ENCODE measurements around the gene CD79B. TPM values are rescaled to one million over a fixed set of nuclear protein-coding genes. Genes with fewer than 3 reads are reported as not detected.
"Not testable (repeated sequence)": the region's sequence is repeated elsewhere in the genome, so short reads cannot be mapped to it uniquely, and the experiment has no call there.

CD79B gene
- total and polyA plus RNA-seq, 10 of the 15 experiments (the other 5 are each of a cell fraction or from before 2014, with no cell fraction given) = 17.5 to 148 (median 79.1) TPM

DNA sequence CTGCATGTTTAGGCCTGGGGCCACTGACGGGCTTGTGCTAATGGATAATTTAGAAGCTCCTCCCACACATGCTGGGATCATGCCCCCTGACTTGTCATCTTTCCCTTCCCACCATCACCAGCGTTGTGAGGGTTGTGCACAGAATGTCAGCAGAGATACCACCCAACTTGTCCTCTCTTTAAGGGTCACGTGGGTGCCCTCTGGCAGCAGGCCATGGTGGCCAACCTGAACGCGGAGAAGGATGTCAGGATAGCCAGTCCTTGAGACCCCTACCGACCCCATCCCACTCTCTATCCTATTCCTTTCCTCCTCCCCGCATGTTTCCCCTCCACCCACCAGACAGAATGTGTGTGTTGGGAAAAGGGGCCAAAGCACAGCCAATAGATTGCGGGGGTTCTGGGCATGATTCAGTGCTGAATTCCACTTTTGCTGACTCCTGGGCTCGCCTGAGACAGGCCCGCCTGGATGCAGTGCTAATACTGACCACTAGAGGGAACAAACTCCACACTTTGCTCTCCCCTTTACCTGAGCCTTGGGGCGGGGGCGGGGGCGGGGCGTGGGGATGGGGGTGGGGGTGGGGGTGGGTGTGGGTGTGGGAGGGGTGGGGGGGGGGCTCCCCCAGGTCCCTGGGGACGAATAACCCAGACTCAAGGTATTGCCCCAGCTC is 50.1 kb downstream of the CD79B start, which contains the start of gene GH2 (continued):
- TF ChIP-seq RFX5 (IDR thresholded peaks at IDR 0.05; ENCODE audit: low read depth, low read length) (no peak), SP1 (IDR thresholded peaks at IDR 0.05; ENCODE audit: low read depth, low read length) (no peak)

DNA sequence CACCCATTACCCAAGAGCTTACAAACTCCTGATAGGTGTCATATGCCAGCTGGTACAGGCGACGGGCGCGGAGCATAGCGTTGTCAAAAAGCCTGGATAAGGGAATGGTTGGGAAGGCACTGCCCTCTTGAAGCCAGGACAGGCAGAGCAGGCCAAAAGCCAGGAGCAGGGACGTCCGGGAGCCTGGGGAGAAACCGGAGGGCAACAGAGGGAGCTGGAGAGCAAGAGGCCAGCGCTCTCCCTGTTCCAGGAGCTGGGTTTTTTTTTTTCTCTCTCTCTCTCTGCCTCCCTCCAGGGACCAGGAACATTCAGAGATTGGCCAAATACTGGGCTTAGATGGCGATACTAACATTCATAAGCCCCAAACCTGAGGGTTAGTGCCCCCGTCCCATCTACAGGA is 50.8 kb downstream of the CD79B start:
- DNase-seq (ENCODE audit: low read depth, low spot score); ATAC-seq; H4K20me1 ChIP-seq (ENCODE audit: control insufficient read depth, insufficient read depth); H3K27me3 ChIP-seq (replicated peaks in 1 of 2; ENCODE audit: control insufficient read depth in 2 of 2, insufficient read depth in 2 of 2, low read length in 1 of 2); H3K79me2 ChIP-seq (ENCODE audit: control insufficient read depth, insufficient read depth, low read length); H3K4me3 ChIP-seq; H3K27ac ChIP-seq (ENCODE audit: control insufficient read depth, insufficient read depth); H2AFZ ChIP-seq (ENCODE audit: control insufficient read depth, low read depth, low read length); POLR2A ChIA-PET; BruUV-seq (replicated peaks); H3K9me3 ChIP-seq (replicated peaks; ENCODE audit: control insufficient read depth, insufficient read depth, low read length); H3K9ac ChIP-seq (ENCODE audit: control insufficient read depth, insufficient read depth, low read length); in situ Hi-C loops (cut with MboI); intact Hi-C loops (cut with micrococcal nuclease; ENCODE audit: unreplicated experiment); RAD21 ChIA-PET (ENCODE audit: unreplicated experiment); H3K4me1 ChIP-seq (ENCODE audit: control insufficient read depth, insufficient read depth, low read length); H3K36me3 ChIP-seq (ENCODE audit: control insufficient read depth in 2 of 2, insufficient read depth in 2 of 2, low read length in 1 of 2); H3K4me2 ChIP-seq (ENCODE audit: control insufficient read depth, insufficient read depth); FAIRE-seq: not testable (repeated sequence)
- CTCF ChIA-PET = interaction anchor here (0.7 to 3.8 kb wide), 8 partner anchors 8 to 145 kb away, joined by 3 to 20 read pairs (median 4); partner anchors contain the start of gene DDX42
- SMC1A ChIA-PET (ENCODE audit: uncharacterized antibody, unreplicated experiment) = interaction anchor here (0.6 kb wide), 1 partner anchor 46 kb away, joined by 3 read pairs; no protein-coding TSS in a partner anchor
- 59% methylated on average over 11 of the region's 11 CpGs for WGBS (ENCODE audit: insufficient coverage, insufficient replicate concordance, low lambda C conversion rate, missing lambda C conversion rate)

DNA sequence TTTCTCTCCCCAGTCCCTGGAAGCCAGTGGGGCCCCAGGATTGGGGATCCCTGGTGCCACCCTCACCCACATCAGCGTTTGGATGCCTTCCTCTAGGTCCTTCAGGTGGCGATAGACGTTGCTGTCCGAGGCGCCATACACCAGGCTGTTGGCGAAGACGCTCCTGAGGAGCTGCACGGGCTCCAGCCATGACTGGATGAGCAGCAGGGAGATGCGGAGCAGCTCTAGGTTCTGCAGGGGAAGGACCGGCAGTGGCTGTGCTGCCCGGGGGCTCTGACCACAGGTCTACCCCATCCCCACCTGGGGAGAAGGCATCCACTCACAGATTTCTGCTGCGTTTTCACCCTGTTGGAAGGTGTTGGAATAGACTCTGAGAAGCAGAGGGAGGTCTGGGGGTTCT is 51.4 kb downstream of the CD79B start:
- Histone ChIP-seq H3K9me3 (replicated peaks; ENCODE audit: control insufficient read depth, insufficient read depth, low read length) (no peaks in the 10 kb centered on the region), H2AFZ (ENCODE audit: control insufficient read depth, low read depth, low read length) (no peak overlapping the region), H3K4me2 (ENCODE audit: control insufficient read depth, insufficient read depth) (no peak overlapping the region), H3K27me3 (replicated peaks in 1 of 2; ENCODE audit: control insufficient read depth in 2 of 2, insufficient read depth in 2 of 2, low read length in 1 of 2) (no peaks in the 10 kb centered on the region), H3K4me1 (ENCODE audit: control insufficient read depth, insufficient read depth, low read length) (no peaks in the 10 kb centered on the region), H4K20me1 (ENCODE audit: control insufficient read depth, insufficient read depth) (no peaks in the 10 kb centered on the region), H3K79me2 (ENCODE audit: control insufficient read depth, insufficient read depth, low read length) (no peaks in the 10 kb centered on the region), H3K36me3 (ENCODE audit: control insufficient read depth in 2 of 2, insufficient read depth in 2 of 2, low read length in 1 of 2) (no peaks in the 10 kb centered on the region), H3K9ac (ENCODE audit: control insufficient read depth, insufficient read depth, low read length) (no peak overlapping the region), H3K4me3 (no peak overlapping the region), H3K27ac (ENCODE audit: control insufficient read depth, insufficient read depth) (no peak overlapping the region)
- intact Hi-C loops (cut with micrococcal nuclease; ENCODE audit: unreplicated experiment) = no loop called here
- ChIA-PET CTCF (interaction anchor here (0.7 to 3.8 kb wide), 7 partner anchors 9 to 146 kb away, joined by 3 to 20 read pairs (median 5); partner anchors contain the start of gene DDX42), RAD21 (ENCODE audit: unreplicated experiment) (no interaction called here), SMC1A (ENCODE audit: uncharacterized antibody, unreplicated experiment) (interaction anchor here (0.6 kb wide), 1 partner anchor 46 kb away, joined by 3 read pairs; no protein-coding TSS in a partner anchor), POLR2A (no interaction called here)
- WGBS (ENCODE audit: insufficient coverage, insufficient replicate concordance, low lambda C conversion rate, missing lambda C conversion rate) = 67% methylated on average over 12 of the region's 12 CpGs
- DNase-seq (ENCODE audit: low read depth, low spot score) = no peak
- in situ Hi-C loops (cut with MboI) = no loop called here
- ATAC-seq = no peak
- no TSS peak for BruUV-seq (replicated peaks)
- FAIRE-seq = no peak
- no peak for TF ChIP-seq SRF (IDR thresholded peaks at IDR 0.05; ENCODE audit: low read depth in 2 of 2, low read length in 2 of 2)
- TF ChIP-seq BACH1 (IDR thresholded peaks at IDR 0.05; ENCODE audit: borderline replicate concordance) = no peak
- no peak for TF ChIP-seq RAD51 (IDR thresholded peaks at IDR 0.05)
- no peak for TF ChIP-seq GATAD2B (conservative IDR thresholded peaks at IDR 0.05; ENCODE audit: low read depth)
- TF ChIP-seq MEF2A (IDR thresholded peaks at IDR 0.05; ENCODE audit: insufficient read depth, low read depth, low read length) = no peak
- TF ChIP-seq, protein P1, sequence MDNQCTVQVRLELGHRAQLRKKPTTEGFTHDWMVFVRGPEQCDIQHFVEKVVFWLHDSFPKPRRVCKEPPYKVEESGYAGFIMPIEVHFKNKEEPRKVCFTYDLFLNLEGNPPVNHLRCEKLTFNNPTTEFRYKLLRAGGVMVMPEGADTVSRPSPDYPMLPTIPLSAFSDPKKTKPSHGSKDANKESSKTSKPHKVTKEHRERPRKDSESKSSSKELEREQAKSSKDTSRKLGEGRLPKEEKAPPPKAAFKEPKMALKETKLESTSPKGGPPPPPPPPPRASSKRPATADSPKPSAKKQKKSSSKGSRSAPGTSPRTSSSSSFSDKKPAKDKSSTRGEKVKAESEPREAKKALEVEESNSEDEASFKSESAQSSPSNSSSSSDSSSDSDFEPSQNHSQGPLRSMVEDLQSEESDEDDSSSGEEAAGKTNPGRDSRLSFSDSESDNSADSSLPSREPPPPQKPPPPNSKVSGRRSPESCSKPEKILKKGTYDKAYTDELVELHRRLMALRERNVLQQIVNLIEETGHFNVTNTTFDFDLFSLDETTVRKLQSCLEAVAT (IDR thresholded peaks at IDR 0.05) = no peak
- no peak for TF ChIP-seq STAT1 (conservative IDR thresholded peaks at IDR 0.05)
- no peak for TF ChIP-seq RUNX3 (IDR thresholded peaks at IDR 0.05; ENCODE audit: low read length)
- no peak for TF ChIP-seq TCF3 (IDR thresholded peaks at IDR 0.05; ENCODE audit: borderline replicate concordance, insufficient read depth, low read depth, low read length)

All from GM12878 (cell line).